ENCODE measurements around the gene ME3. TPM values are rescaled to one million over a fixed set of nuclear protein-coding genes. Genes with fewer than 3 reads are reported as not detected.
"Not testable (repeated sequence)": the region's sequence is repeated elsewhere in the genome, so short reads cannot be mapped to it uniquely, and the experiment has no call there.

Gene ME3
- total RNA-seq, 3 donors from 2014 or later = 5.3 to 10.3 (median 8.3) TPM

- Mint-ChIP-seq H3K4me1 (ENCODE audit: low read depth) (no peaks in the 10 kb centered on the region), H3K36me3 (ENCODE audit: insufficient read depth) (no peaks in the 10 kb centered on the region), H3K9me3 (no peaks in the 10 kb centered on the region), H3K4me3 (no peak overlapping the region), H3K27me3 (ENCODE audit: low read depth) (peaks cover 3% of the 10 kb centered on the region)
- DNase-seq = no peak
- no peak for ATAC-seq
Measured at GRCh38 chr11:86629045-86629706, 43.2 kb downstream of the ME3 start.

- Mint-ChIP-seq H3K4me1 (ENCODE audit: low read depth) (no peaks in the 10 kb centered on the region), H3K4me3 (no peak overlapping the region)
- no peak for ATAC-seq
Measured at GRCh38 chr11:86627776-86628455, 44.5 kb downstream of the ME3 start.

GRCh38 chr11:86625981-86626380, 46.4 kb downstream of the ME3 start:
- ATAC-seq (no peak), DNase-seq (no peak)
- Mint-ChIP-seq H3K4me1 (ENCODE audit: low read depth) (no peaks in the 10 kb centered on the region), H3K27me3 (ENCODE audit: low read depth) (peaks cover 3% of the 10 kb centered on the region), H3K4me3 (no peak overlapping the region), H3K9me3 (no peaks in the 10 kb centered on the region), H3K36me3 (ENCODE audit: insufficient read depth) (peaks cover 1% of the 10 kb centered on the region)

More at GRCh38 chr11:86627776-86628455, 44.5 kb downstream of the ME3 start:
- Mint-ChIP-seq H3K9me3 (no peaks in the 10 kb centered on the region), H3K27me3 (ENCODE audit: low read depth) (peaks cover 3% of the 10 kb centered on the region), H3K36me3 (ENCODE audit: insufficient read depth) (no peaks in the 10 kb centered on the region)
- no peak for DNase-seq

- no peak for DNase-seq
- H3K9me3 Mint-ChIP-seq = no peaks in the 10 kb centered on the region
Measured at GRCh38 chr11:86625544-86625943, 46.9 kb downstream of the ME3 start.

GRCh38 chr11:86624366-86624765, 48.0 kb downstream of the ME3 start:
- no peak for ATAC-seq

More at GRCh38 chr11:86625544-86625943, 46.9 kb downstream of the ME3 start:
- peaks cover 1% of the 10 kb centered on the region for H3K36me3 Mint-ChIP-seq (ENCODE audit: insufficient read depth)
- H3K27me3 Mint-ChIP-seq (ENCODE audit: low read depth) = no peaks in the 10 kb centered on the region
- H3K4me3 Mint-ChIP-seq = no peak overlapping the region
- H3K4me1 Mint-ChIP-seq (ENCODE audit: low read depth) = no peaks in the 10 kb centered on the region
- peak; percentile 18 to 46 for ATAC-seq

GRCh38 chr11:86623736-86624135, 48.7 kb downstream of the ME3 start:
- H3K4me3 Mint-ChIP-seq = no peak overlapping the region
- ATAC-seq (no peak), DNase-seq (no peak)
- no peaks in the 10 kb centered on the region for H3K4me1 Mint-ChIP-seq (ENCODE audit: low read depth)
- H3K9me3 Mint-ChIP-seq = peaks cover 5% of the 10 kb centered on the region
- no peaks in the 10 kb centered on the region for H3K27me3 Mint-ChIP-seq (ENCODE audit: low read depth)
- H3K36me3 Mint-ChIP-seq (ENCODE audit: insufficient read depth) = peaks cover 1% of the 10 kb centered on the region

More at GRCh38 chr11:86624366-86624765, 48.0 kb downstream of the ME3 start:
- no peak for DNase-seq
- Mint-ChIP-seq H3K4me3 (no peak overlapping the region), H3K9me3 (peaks cover 3% of the 10 kb centered on the region), H3K36me3 (ENCODE audit: insufficient read depth) (peaks cover 1% of the 10 kb centered on the region), H3K4me1 (ENCODE audit: low read depth) (no peaks in the 10 kb centered on the region), H3K27me3 (ENCODE audit: low read depth) (no peaks in the 10 kb centered on the region)

- no peak for ATAC-seq
- Mint-ChIP-seq H3K27me3 (ENCODE audit: low read depth) (no peaks in the 10 kb centered on the region), H3K4me1 (ENCODE audit: low read depth) (no peaks in the 10 kb centered on the region), H3K36me3 (ENCODE audit: insufficient read depth) (peaks cover 1% of the 10 kb centered on the region), H3K4me3 (no peak overlapping the region), H3K9me3 (peaks cover 5% of the 10 kb centered on the region)
- no peak for DNase-seq
Measured at GRCh38 chr11:86623041-86623621, 49.3 kb downstream of the ME3 start.

- H3K36me3 Mint-ChIP-seq (ENCODE audit: insufficient read depth) = peaks cover 1% of the 10 kb centered on the region
- H3K9me3 Mint-ChIP-seq = peaks cover 5% of the 10 kb centered on the region
- H3K27me3 Mint-ChIP-seq (ENCODE audit: low read depth) = no peaks in the 10 kb centered on the region
- DNase-seq (no peak), ATAC-seq (no peak)
- no peaks in the 10 kb centered on the region for H3K4me1 Mint-ChIP-seq (ENCODE audit: low read depth)
- H3K4me3 Mint-ChIP-seq = no peak overlapping the region
Measured at GRCh38 chr11:86621854-86622253, 50.6 kb downstream of the ME3 start.

- peaks cover 8% of the 10 kb centered on the region for H3K9me3 Mint-ChIP-seq
- no peaks in the 10 kb centered on the region for H3K4me1 Mint-ChIP-seq (ENCODE audit: low read depth)
- H3K27me3 Mint-ChIP-seq (ENCODE audit: low read depth) = no peaks in the 10 kb centered on the region
- no peak for DNase-seq
- no peak for ATAC-seq
- peaks cover 1% of the 10 kb centered on the region for H3K36me3 Mint-ChIP-seq (ENCODE audit: insufficient read depth)
- H3K4me3 Mint-ChIP-seq = no peak overlapping the region
Measured at GRCh38 chr11:86620891-86621521, 51.4 kb downstream of the ME3 start.

GRCh38 chr11:86619428-86619827, 53.0 kb downstream of the ME3 start:
- H3K9me3 Mint-ChIP-seq; H3K36me3 Mint-ChIP-seq (ENCODE audit: insufficient read depth); H3K27me3 Mint-ChIP-seq (ENCODE audit: low read depth); H3K4me1 Mint-ChIP-seq (ENCODE audit: low read depth); H3K4me3 Mint-ChIP-seq; DNase-seq: not testable (repeated sequence)
- peak; percentile 78 to 85 for ATAC-seq

GRCh38 chr11:86617502-86617901, 54.9 kb downstream of the ME3 start:
- no peaks in the 10 kb centered on the region for H3K27me3 Mint-ChIP-seq (ENCODE audit: low read depth)
- DNase-seq (no peak), ATAC-seq (no peak)
- no peaks in the 10 kb centered on the region for H3K4me1 Mint-ChIP-seq (ENCODE audit: low read depth)
- peaks cover 8% of the 10 kb centered on the region for H3K9me3 Mint-ChIP-seq
- no peak overlapping the region for H3K4me3 Mint-ChIP-seq
- H3K36me3 Mint-ChIP-seq (ENCODE audit: insufficient read depth) = peaks cover under 1% of the 10 kb centered on the region

- Mint-ChIP-seq H3K27me3 (ENCODE audit: low read depth) (no peaks in the 10 kb centered on the region), H3K4me3 (no peak overlapping the region), H3K4me1 (ENCODE audit: low read depth) (no peaks in the 10 kb centered on the region), H3K36me3 (ENCODE audit: insufficient read depth) (peaks cover 2% of the 10 kb centered on the region), H3K9me3 (peaks cover 8% of the 10 kb centered on the region)
- no peak for ATAC-seq
- DNase-seq = no peak
Measured at GRCh38 chr11:86615487-86615886, 56.9 kb downstream of the ME3 start.

- H3K4me3 Mint-ChIP-seq = no peak overlapping the region
- ATAC-seq (no peak), DNase-seq (no peak)
- no peaks in the 10 kb centered on the region for H3K9me3 Mint-ChIP-seq
- peaks cover 2% of the 10 kb centered on the region for H3K36me3 Mint-ChIP-seq (ENCODE audit: insufficient read depth)
- peaks cover 1% of the 10 kb centered on the region for H3K27me3 Mint-ChIP-seq (ENCODE audit: low read depth)
- peaks cover 3% of the 10 kb centered on the region for H3K4me1 Mint-ChIP-seq (ENCODE audit: low read depth)
Measured at GRCh38 chr11:86610559-86611341, 61.7 kb downstream of the ME3 start.

- Mint-ChIP-seq H3K27me3 (ENCODE audit: low read depth) (peaks cover 1% of the 10 kb centered on the region), H3K36me3 (ENCODE audit: insufficient read depth) (peaks cover 2% of the 10 kb centered on the region), H3K4me1 (ENCODE audit: low read depth) (peaks cover 3% of the 10 kb centered on the region), H3K9me3 (no peaks in the 10 kb centered on the region), H3K4me3 (no peak overlapping the region)
- ATAC-seq (peak; percentile 77 to 80), DNase-seq (no peak)
Measured at GRCh38 chr11:86608251-86608799, 64.1 kb downstream of the ME3 start.
